Heart right ventricle (tissue), 16 donors: ENCODE results near the gene C17orf107. TPM values are rescaled to one million over a fixed set of nuclear protein-coding genes. Genes with fewer than 3 reads are reported as not detected.

ENCODE experiments used
- ATAC-seq, 8 donors: fragments of 200-7000 bp; cut with Tn5 transposase; one replicate each; pipeline ENCODE4 v1.9.1; 2020; ENCODE audit warnings: mild to moderate bottlenecking in 8 of 8, moderate library complexity in 8 of 8, moderate number of reproducible peaks in 1 of 8
- DNase-seq, 2 donors: peaks; one replicate each; pipeline ENCODE4 v3.0.0-alpha.2; 2020
- H3K27ac ChIP-seq, 10 donors: fragments of 200-600 bp; sonication (generic) in 2 of 10; one replicate each; pipeline versions ENCODE4 v1.5.0 to v1.8.0; 2020 to 2022; ENCODE audit warnings: mild to moderate bottlenecking in 3 of 10
- H3K27me3 ChIP-seq, 7 donors: fragments of 200-600 bp; one replicate each; pipeline ENCODE4 v1.8.0; 2021 to 2022; ENCODE audit warnings: mild to moderate bottlenecking in 2 of 7
- H3K36me3 ChIP-seq, 9 donors: fragments of 200-600 bp; sonication (generic) in 1 of 9; one replicate each; pipeline versions ENCODE4 v1.5.0 to v1.8.0; 2020 to 2022; ENCODE audit warnings: mild to moderate bottlenecking in 2 of 9
- H3K4me1 ChIP-seq, 9 donors: fragments of 200-600 bp; sonication (generic) in 1 of 9; one replicate each; pipeline versions ENCODE4 v1.5.0 to v1.8.0; 2020 to 2022; ENCODE audit warnings: mild to moderate bottlenecking in 4 of 9
- H3K4me3 ChIP-seq, 10 donors: fragments of 200-600 bp; sonication (generic) in 2 of 10; one replicate each; pipeline versions ENCODE4 v1.5.0 to v1.8.0; 2020 to 2022; ENCODE audit warnings: mild to moderate bottlenecking in 7 of 10, moderate library complexity in 2 of 10
- H3K9me3 ChIP-seq, 11 donors: fragments of 200-600 bp in 10 of 11; sonication (generic) in 2 of 11; one replicate each; pipeline versions ENCODE4 v1.5.0 to v1.8.0; 2013 to 2022; ENCODE audit warnings: mild to moderate bottlenecking in 2 of 11, control low read depth in 1 of 11, moderate library complexity in 1 of 11
- WGBS, 2 donors: extraction: QIAGEN DNeasy Blood & Tissue Kit; methylation state at CpG; one replicate each; pipeline ENCODE4 v1.1.7; 2013; ENCODE audit warnings: inconsistent platforms in 1 of 2; 5-methylcytosine and 5-hydroxymethylcytosine counted together
- intact Hi-C, 10 donors: fragments of 100-400 bp; cut with DNase I; formaldehyde crosslinking; loops; one replicate each; pipeline versions ENCODE4 v1.11.1 to v1.14.2; 2022
- polyA plus RNA-seq, 2 donors: library from polyadenylated mRNA; stranded (reverse); fragments of 200-250 nt; gene quantifications; one replicate each; pipeline ENCODE4 v1.2.3, GENCODE V29; 2013
- total RNA-seq, 10 donors: library from RNA; stranded (reverse); fragmentation: NEBNext Ultra II Directional in 3 of 10; extraction: Animal tissue kit (Norgen Biotek cat#: 25700) in 3 of 10; gene quantifications; one replicate each; pipeline versions ENCODE4 v1.2.1 to v1.2.4, GENCODE V29; 2021 to 2023
- TF ChIP-seq, protein P1 (sequence below), 9 donors: fragments of 200-600 bp; sonication (generic) in 2 of 9; IDR thresholded peaks; one replicate each; pipeline versions ENCODE4 v1.5.0 to v1.8.0; 2021 to 2022; ENCODE audit warnings: antibody characterized with exemption in 9 of 9, mild to moderate bottlenecking in 5 of 9, moderate library complexity in 1 of 9
- donor health status: Arrhythmogenic right ventricular cardiomyopathy.
- donor health status: ischemic (EF 13 %, LVEDD 7.1; RV severe dilation, severe dysfunction).
- donor health status: healthy with polysubstance abuse.
- donor health status: DM: no; HTN: yes; CAD: no.
- donor health status: DM: no; HTN: no; CAD: no.
- donor health status: ischemic (EF 25% LVEDD 6.9; RV normal size, moderate dysfunction).
- donor health status: ischemic (EF 25% LVEDD 5.7; RV mildly dilated, moderate dysfunction).
- donor health status: healthy.
- donor health status: DM: yes; HTN: yes; CAD: no.
- donor health status: Ischemic cardiomyopathy.
- donor health status: ischemic (EF 35%, LVEDD 5.7; RV mildly dilated, moderate dysfunction).
- donor health status: nonischemic (EF 11% LVEDD 7.7; RV severe dilation, severe dysfunction).
- donor health status: DM: yes; HTN: yes; CAD: no.
- donor health status: PGD.
- donor health status: ischemic (EF 29% LVEDD 5.4; RV normal size, mild dysfunction).
- donor health status: nonischemic (EF 23%, LVEDD 6.1; RV moderate dilation, normal function).

Gene C17orf107
- total and polyA plus RNA-seq, 12 donors: 0.28 to 0.86 (median 0.44) TPM; not detected in 1

- peaks cover 24 to 72% (median 49%) of the 10 kb centered on the region in 9 donors for H3K4me1 ChIP-seq
- peak overlapping the region; percentile 45 to 95 (median 85) for H3K4me3 ChIP-seq
- intact Hi-C loops: loop anchor here in 2 of 10 donors (1.0 to 5.0 kb wide), 3 partner anchors 8 to 47 kb away; partner anchors contain the start of genes CAMTA2 (in 2 of the 2), PFN1 (in 1 of the 2) and SPAG7 (in 1 of the 2)
- 1 to 2% methylated on average over 29 of the region's 29 CpGs for WGBS, 2 donors
- TF ChIP-seq, protein P1, sequence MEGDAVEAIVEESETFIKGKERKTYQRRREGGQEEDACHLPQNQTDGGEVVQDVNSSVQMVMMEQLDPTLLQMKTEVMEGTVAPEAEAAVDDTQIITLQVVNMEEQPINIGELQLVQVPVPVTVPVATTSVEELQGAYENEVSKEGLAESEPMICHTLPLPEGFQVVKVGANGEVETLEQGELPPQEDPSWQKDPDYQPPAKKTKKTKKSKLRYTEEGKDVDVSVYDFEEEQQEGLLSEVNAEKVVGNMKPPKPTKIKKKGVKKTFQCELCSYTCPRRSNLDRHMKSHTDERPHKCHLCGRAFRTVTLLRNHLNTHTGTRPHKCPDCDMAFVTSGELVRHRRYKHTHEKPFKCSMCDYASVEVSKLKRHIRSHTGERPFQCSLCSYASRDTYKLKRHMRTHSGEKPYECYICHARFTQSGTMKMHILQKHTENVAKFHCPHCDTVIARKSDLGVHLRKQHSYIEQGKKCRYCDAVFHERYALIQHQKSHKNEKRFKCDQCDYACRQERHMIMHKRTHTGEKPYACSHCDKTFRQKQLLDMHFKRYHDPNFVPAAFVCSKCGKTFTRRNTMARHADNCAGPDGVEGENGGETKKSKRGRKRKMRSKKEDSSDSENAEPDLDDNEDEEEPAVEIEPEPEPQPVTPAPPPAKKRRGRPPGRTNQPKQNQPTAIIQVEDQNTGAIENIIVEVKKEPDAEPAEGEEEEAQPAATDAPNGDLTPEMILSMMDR (IDR thresholded peaks at IDR 0.05): no peak
- peak in 1 of 2 donors; percentile 70 for DNase-seq
- peaks cover 0 to 71% (median 19%) of the 10 kb centered on the region in 9 donors for H3K36me3 ChIP-seq
- no peaks in the 10 kb centered on the region for H3K9me3 ChIP-seq
- H3K27me3 ChIP-seq: no peaks in the 10 kb centered on the region
- H3K27ac ChIP-seq: peak overlapping the region; percentile 89 to 98 (median 94)
- ATAC-seq: peak; percentile 62 to 89 (median 82)
Observed at GRCh38 chr17:4940555-4941318, 41.4 kb downstream of the C17orf107 start.

GRCh38 chr17:4941319-4941610 lies 41.9 kb downstream of the C17orf107 start:
- ATAC-seq: no peak
- WGBS, 2 donors: 38 to 47% methylated on average over 4 of the region's 4 CpGs
- TF ChIP-seq, protein P1 (IDR thresholded peaks at IDR 0.05): no peak
- Histone ChIP-seq H3K9me3 (no peaks in the 10 kb centered on the region), H3K27ac (peak overlapping the region in 8 of 10 donors; percentile 89 to 98 (median 94)), H3K4me1 (peaks cover 28 to 78% (median 54%) of the 10 kb centered on the region in 9 donors), H3K36me3 (peaks cover 0 to 71% (median 19%) of the 10 kb centered on the region in 9 donors), H3K4me3 (peak overlapping the region; percentile 45 to 95 (median 85)), H3K27me3 (no peaks in the 10 kb centered on the region)
- DNase-seq: no peak
- intact Hi-C loops: loop anchor here in 2 of 10 donors (5.0 kb wide), 1 partner anchor 46 kb away; the partner anchor contains the start of gene CAMTA2 (in 2 of the 2)

DNA sequence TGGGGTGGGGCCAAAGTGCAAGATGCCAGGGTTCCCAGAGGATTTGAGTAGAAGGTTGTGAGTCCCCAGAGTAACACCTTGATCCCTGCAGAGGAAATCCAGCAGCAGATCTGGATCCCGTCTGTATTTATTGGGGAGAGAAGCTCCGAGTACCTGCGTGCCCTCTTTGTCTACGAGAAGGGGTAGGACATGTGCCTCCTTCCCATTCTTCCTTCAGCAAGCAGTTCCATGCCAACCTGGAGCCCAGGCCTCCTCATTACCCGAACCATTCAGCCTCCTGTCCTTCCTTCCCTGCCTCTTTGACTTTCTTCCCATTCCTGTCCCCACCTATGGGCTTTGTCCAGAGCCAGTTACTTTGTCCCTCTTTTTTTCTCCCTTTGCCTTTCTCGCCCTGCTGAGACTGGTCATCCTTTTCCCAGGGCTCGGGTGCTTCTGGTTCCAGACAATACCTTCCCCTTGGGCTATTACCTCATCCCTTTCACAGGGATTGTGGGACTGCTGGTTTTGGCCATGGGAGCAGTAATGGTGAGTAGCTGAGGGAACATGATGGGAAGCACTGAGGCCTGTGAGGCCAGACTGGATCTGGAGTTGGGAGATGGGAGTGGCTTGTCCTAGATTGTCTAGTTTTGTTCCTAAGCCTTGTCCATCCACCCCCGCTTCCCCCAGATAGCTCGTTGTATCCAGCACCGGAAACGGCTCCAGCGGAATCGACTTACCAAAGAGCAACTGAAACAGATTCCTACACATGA lies 43.6 kb downstream of the C17orf107 start:
- TF ChIP-seq, protein P1 (IDR thresholded peaks at IDR 0.05): no peak
- no peak for DNase-seq
- Histone ChIP-seq H3K27me3 (no peaks in the 10 kb centered on the region), H3K36me3 (peaks cover 0 to 66% (median 16%) of the 10 kb centered on the region in 9 donors), H3K27ac (peak overlapping the region in 5 of 10 donors; percentile 1 to 100 (median 99)), H3K4me3 (peak overlapping the region in 1 of 10 donors; percentile 100), H3K4me1 (peaks cover 29 to 83% (median 68%) of the 10 kb centered on the region in 9 donors), H3K9me3 (no peaks in the 10 kb centered on the region)
- intact Hi-C loops: loop anchor here in 2 of 10 donors (5.0 kb wide), 1 partner anchor 44 kb away; the partner anchor contains the start of gene CAMTA2 (in 2 of the 2)
- WGBS, 2 donors: 68 to 77% methylated on average over 13 of the region's 13 CpGs
- ATAC-seq: no peak

- peaks cover 0 to 59% (median 15%) of the 10 kb centered on the region in 9 donors for H3K36me3 ChIP-seq
- intact Hi-C loops: loop anchor here in 2 of 10 donors (5.0 kb wide), 1 partner anchor 43 kb away; the partner anchor contains the start of gene CAMTA2 (in 2 of the 2)
Observed at GRCh38 chr17:4944163-4944553, 44.8 kb downstream of the C17orf107 start.

More at GRCh38 chr17:4944163-4944553, 44.8 kb downstream of the C17orf107 start:
- no peaks in the 10 kb centered on the region for H3K9me3 ChIP-seq
- TF ChIP-seq, protein P1 (IDR thresholded peaks at IDR 0.05): no peak
- DNase-seq: no peak
- peaks cover 18 to 70% (median 56%) of the 10 kb centered on the region in 9 donors for H3K4me1 ChIP-seq
- WGBS, 2 donors: 40 to 50% methylated on average over 3 of the region's 3 CpGs
- H3K27ac ChIP-seq: peak overlapping the region in 7 of 10 donors; percentile 4 to 100 (median 99)
- H3K27me3 ChIP-seq: no peaks in the 10 kb centered on the region
- ATAC-seq: no peak
- peak overlapping the region in 1 of 10 donors; percentile 100 for H3K4me3 ChIP-seq
